Measurements from ENCODE around the gene FERMT2.

FERMT2 gene

GRCh38 chr14:52950898-52951680 lies at the start of gene FERMT2:
TSS of gene FERMT2 (minus strand) at chr14:52951050. CDS start at chr14:52950568, 482 bp downstream.
- DNase-seq (ENCODE audit: low spot score): no peak

GRCh38 chr14:52998376-52999015 lies 47.6 kb upstream of the FERMT2 start:
- DNase-seq (ENCODE audit: low spot score): no peak

GRCh38 chr14:52996493-52996892 lies 45.6 kb upstream of the FERMT2 start:
- DNase-seq (ENCODE audit: low spot score): no peak

- no peak for DNase-seq (ENCODE audit: low spot score)
Measured at GRCh38 chr14:52995998-52996397, 45.1 kb upstream of the FERMT2 start.

GRCh38 chr14:52992236-52992870 lies 41.5 kb upstream of the FERMT2 start:
- no peak for DNase-seq (ENCODE audit: low spot score)

- no peak for DNase-seq (ENCODE audit: low spot score)
Measured at GRCh38 chr14:52988139-52988538, 37.3 kb upstream of the FERMT2 start.

GRCh38 chr14:52987514-52987913 lies 36.7 kb upstream of the FERMT2 start:
- DNase-seq (ENCODE audit: low spot score): no peak

GRCh38 chr14:52987042-52987441 lies 36.2 kb upstream of the FERMT2 start:
- DNase-seq (ENCODE audit: low spot score): no peak

- DNase-seq (ENCODE audit: low spot score): no peak
Measured at GRCh38 chr14:52977798-52978197, 26.9 kb upstream of the FERMT2 start.

- no peak for DNase-seq (ENCODE audit: low spot score)
Measured at GRCh38 chr14:52974406-52974805, 23.6 kb upstream of the FERMT2 start.

- peak; percentile 57 for DNase-seq (ENCODE audit: low spot score)
Measured at GRCh38 chr14:52961060-52961639, 10.3 kb upstream of the FERMT2 start.

GRCh38 chr14:52960627-52961026 lies 9.8 kb upstream of the FERMT2 start:
- no peak for DNase-seq (ENCODE audit: low spot score)

GRCh38 chr14:52954346-52955214 lies 3.7 kb upstream of the FERMT2 start:
- no peak for DNase-seq (ENCODE audit: low spot score)

GRCh38 chr14:52951681-52952554 lies 1.1 kb upstream of the FERMT2 start:
- no peak for DNase-seq (ENCODE audit: low spot score)

GRCh38 chr14:52950410-52950897 lies 396 bp downstream of the FERMT2 start:
- DNase-seq (ENCODE audit: low spot score): no peak

GRCh38 chr14:52949711-52950409 lies 990 bp downstream of the FERMT2 start:
- DNase-seq (ENCODE audit: low spot score): no peak

GRCh38 chr14:52949249-52949648 lies 1.6 kb downstream of the FERMT2 start:
- no peak for DNase-seq (ENCODE audit: low spot score)

- no peak for DNase-seq (ENCODE audit: low spot score)
Measured at GRCh38 chr14:52948836-52949235, 2.0 kb downstream of the FERMT2 start.

- DNase-seq (ENCODE audit: low spot score): no peak
Measured at GRCh38 chr14:52948039-52948438, 2.8 kb downstream of the FERMT2 start.

- DNase-seq (ENCODE audit: low spot score): no peak
Measured at GRCh38 chr14:52944254-52944653, 6.6 kb downstream of the FERMT2 start.

Data from CD4-positive, alpha-beta T cell treated with Interleukin-6 at 100 ng/mL for 8 hours (primary cell).